HL-60 (cell line): ENCODE data around the gene THUMPD2.

Experiments used
- DNase-seq, 2 experiments: peaks; one replicate each; pipeline ENCODE4 v3.0.0-alpha.2; 2010 to 2020; ENCODE audit warnings: low read depth in 1 of 2, low spot score in 1 of 2
- H3K27ac ChIP-seq: fragments of 250-450 bp; sonication (Bioruptor Pico); replicated peaks from 2 replicates; pipeline ENCODE4 v1.5.1; 2020; ENCODE audit warnings: mild to moderate bottlenecking, moderate library complexity
- H3K27me3 ChIP-seq: fragments of 250-450 bp; sonication (Bioruptor Pico); 2 replicates; pipeline ENCODE4 v1.5.1; 2021; ENCODE audit warnings: mild to moderate bottlenecking, moderate library complexity; ENCODE audit not compliant: insufficient read depth, poor library complexity, severe bottlenecking
- H3K4me3 ChIP-seq: replicated peaks from 2 replicates; pipeline ENCODE4 v1.5.1; 2011; ENCODE audit warnings: mild to moderate bottlenecking, control low read depth, low read length; ENCODE audit not compliant: insufficient read depth
- GABPA ChIP-seq: IDR thresholded peaks from 2 replicates; pipeline ENCODE4 v1.6.1; 2012; ENCODE audit warnings: low read depth
- POLR2AphosphoS5 ChIP-seq: IDR thresholded peaks from 2 replicates; pipeline ENCODE4 v1.6.1; 2012; ENCODE audit warnings: low read depth
- SPI1 ChIP-seq: IDR thresholded peaks from 2 replicates; pipeline ENCODE4 v1.6.1; 2012; ENCODE audit warnings: low read depth, mild to moderate bottlenecking, borderline replicate concordance
- TF ChIP-seq, protein P1 (sequence below): IDR thresholded peaks from 2 replicates; pipeline ENCODE4 v1.6.1; 2012; ENCODE audit warnings: low read depth; ENCODE audit not compliant: insufficient replicate concordance
- TF ChIP-seq, protein P2 (sequence below): IDR thresholded peaks from one replicate; pipeline ENCODE4 v1.5.1; 2011; ENCODE audit warnings: low read length, control low read depth, inconsistent platforms; ENCODE audit not compliant: insufficient read depth

THUMPD2 gene

DNA sequence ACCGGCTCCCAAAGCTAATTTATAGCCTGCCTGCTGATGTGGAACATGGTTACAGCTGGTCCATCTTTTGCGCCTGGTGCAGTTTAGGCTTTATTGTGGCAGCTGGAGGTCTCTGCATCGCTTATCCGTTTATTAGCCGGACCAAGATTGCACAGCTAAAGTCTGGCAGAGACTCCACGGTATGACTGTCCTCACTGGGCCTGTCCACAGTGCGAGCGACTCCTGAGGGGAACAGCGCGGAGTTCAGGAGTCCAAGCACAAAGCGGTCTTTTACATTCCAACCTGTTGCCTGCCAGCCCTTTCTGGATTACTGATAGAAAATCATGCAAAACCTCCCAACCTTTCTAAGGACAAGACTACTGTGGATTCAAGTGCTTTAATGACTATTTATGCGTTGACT lies 62.0 kb downstream of the THUMPD2 start:
- Histone ChIP-seq H3K27me3 (no peaks in the 10 kb centered on the region), H3K4me3 (no peak overlapping the region), H3K27ac (no peak overlapping the region)
- no peak for TF ChIP-seq SPI1
- TF ChIP-seq, protein P1, sequence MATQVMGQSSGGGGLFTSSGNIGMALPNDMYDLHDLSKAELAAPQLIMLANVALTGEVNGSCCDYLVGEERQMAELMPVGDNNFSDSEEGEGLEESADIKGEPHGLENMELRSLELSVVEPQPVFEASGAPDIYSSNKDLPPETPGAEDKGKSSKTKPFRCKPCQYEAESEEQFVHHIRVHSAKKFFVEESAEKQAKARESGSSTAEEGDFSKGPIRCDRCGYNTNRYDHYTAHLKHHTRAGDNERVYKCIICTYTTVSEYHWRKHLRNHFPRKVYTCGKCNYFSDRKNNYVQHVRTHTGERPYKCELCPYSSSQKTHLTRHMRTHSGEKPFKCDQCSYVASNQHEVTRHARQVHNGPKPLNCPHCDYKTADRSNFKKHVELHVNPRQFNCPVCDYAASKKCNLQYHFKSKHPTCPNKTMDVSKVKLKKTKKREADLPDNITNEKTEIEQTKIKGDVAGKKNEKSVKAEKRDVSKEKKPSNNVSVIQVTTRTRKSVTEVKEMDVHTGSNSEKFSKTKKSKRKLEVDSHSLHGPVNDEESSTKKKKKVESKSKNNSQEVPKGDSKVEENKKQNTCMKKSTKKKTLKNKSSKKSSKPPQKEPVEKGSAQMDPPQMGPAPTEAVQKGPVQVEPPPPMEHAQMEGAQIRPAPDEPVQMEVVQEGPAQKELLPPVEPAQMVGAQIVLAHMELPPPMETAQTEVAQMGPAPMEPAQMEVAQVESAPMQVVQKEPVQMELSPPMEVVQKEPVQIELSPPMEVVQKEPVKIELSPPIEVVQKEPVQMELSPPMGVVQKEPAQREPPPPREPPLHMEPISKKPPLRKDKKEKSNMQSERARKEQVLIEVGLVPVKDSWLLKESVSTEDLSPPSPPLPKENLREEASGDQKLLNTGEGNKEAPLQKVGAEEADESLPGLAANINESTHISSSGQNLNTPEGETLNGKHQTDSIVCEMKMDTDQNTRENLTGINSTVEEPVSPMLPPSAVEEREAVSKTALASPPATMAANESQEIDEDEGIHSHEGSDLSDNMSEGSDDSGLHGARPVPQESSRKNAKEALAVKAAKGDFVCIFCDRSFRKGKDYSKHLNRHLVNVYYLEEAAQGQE: no peak
- TF ChIP-seq GABPA: no peak
- TF ChIP-seq, protein P2, sequence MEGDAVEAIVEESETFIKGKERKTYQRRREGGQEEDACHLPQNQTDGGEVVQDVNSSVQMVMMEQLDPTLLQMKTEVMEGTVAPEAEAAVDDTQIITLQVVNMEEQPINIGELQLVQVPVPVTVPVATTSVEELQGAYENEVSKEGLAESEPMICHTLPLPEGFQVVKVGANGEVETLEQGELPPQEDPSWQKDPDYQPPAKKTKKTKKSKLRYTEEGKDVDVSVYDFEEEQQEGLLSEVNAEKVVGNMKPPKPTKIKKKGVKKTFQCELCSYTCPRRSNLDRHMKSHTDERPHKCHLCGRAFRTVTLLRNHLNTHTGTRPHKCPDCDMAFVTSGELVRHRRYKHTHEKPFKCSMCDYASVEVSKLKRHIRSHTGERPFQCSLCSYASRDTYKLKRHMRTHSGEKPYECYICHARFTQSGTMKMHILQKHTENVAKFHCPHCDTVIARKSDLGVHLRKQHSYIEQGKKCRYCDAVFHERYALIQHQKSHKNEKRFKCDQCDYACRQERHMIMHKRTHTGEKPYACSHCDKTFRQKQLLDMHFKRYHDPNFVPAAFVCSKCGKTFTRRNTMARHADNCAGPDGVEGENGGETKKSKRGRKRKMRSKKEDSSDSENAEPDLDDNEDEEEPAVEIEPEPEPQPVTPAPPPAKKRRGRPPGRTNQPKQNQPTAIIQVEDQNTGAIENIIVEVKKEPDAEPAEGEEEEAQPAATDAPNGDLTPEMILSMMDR: no peak
- no peak for TF ChIP-seq POLR2AphosphoS5
- no peak for DNase-seq

DNA sequence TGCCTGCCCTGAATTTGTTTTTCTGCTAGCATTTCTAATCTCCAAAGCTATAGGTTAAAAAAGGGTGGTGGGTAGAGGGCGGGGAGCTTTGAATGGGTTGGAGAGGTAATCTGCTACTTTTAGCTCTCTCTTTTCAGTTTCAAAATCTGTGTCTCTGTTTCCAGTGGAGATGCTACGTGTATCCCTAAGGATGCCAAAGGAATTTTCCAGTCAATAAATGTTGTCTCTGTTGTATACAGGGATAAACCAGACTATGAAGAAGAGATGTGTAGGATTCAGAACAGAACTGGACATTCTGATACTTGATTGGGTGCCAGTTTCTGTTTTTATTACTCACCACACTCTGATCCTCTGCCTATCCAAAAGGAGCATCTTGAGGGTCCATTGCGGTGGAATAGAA lies 63.2 kb downstream of the THUMPD2 start:
- no peaks in the 10 kb centered on the region for H3K27me3 ChIP-seq
- TF ChIP-seq GABPA (no peak), SPI1 (no peak), POLR2AphosphoS5 (no peak)
- TF ChIP-seq, protein P1: no peak
- TF ChIP-seq, protein P2: no peak
- no peak for DNase-seq
- no peak overlapping the region for H3K4me3 ChIP-seq
- H3K27ac ChIP-seq: no peak overlapping the region

DNA sequence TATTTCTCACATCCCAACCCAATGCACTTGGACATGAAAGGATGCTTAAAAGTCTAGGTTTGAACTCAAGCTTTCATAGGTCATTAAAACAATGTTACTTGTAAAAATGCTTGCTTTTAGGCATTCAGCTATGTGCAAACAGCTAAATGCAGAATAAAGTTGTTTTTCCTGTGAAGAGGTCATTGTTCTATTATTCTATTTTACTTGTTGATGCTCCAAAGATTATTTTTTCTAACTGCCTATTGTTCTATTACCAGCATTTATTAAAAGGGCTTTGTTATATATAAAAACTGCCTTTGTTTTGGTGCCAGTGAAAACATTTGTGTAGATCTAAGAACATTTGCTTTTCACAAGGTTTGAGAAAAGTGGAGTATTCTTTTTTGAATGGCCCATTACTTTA lies 64.0 kb downstream of the THUMPD2 start:
- no peaks in the 10 kb centered on the region for H3K27me3 ChIP-seq
- no peak for DNase-seq
- TF ChIP-seq, protein P1: no peak
- TF ChIP-seq POLR2AphosphoS5: no peak
- TF ChIP-seq SPI1: no peak
- TF ChIP-seq, protein P2: no peak
- no peak for TF ChIP-seq GABPA
- H3K27ac ChIP-seq: no peak overlapping the region
- H3K4me3 ChIP-seq: no peak overlapping the region
